GM19467 (cell line): Measurements from ENCODE around the gene RABGAP1L.

ENCODE experiments used
- ATAC-seq: cut with Tn5 transposase; IDR thresholded peaks from one replicate; pipeline ENCODE4 v1.9.1; 2021; ENCODE audit warnings: mild to moderate bottlenecking, moderate library complexity; ENCODE audit not compliant: unreplicated experiment

RABGAP1L gene

GRCh38 chr1:174949645-174950044 lies 790.3 kb downstream of the RABGAP1L start:
- ATAC-seq, result no peak

GRCh38 chr1:174953285-174954072 lies 794.2 kb downstream of the RABGAP1L start:
- ATAC-seq, result peak; percentile 47

GRCh38 chr1:174954073-174954460 lies 794.7 kb downstream of the RABGAP1L start:
- ATAC-seq, result no peak

- ATAC-seq, result no peak
Observed at GRCh38 chr1:174954671-174955669, 795.6 kb downstream of the RABGAP1L start.

- no peak for ATAC-seq
Observed at GRCh38 chr1:174956086-174956485, 796.8 kb downstream of the RABGAP1L start.

- no peak for ATAC-seq
Observed at GRCh38 chr1:174956976-174957375, 797.7 kb downstream of the RABGAP1L start.

GRCh38 chr1:174957829-174958228 lies 798.5 kb downstream of the RABGAP1L start:
- no peak for ATAC-seq

GRCh38 chr1:174958396-174958795 lies 799.1 kb downstream of the RABGAP1L start:
- no peak for ATAC-seq

GRCh38 chr1:174960362-174960761 lies 801.0 kb downstream of the RABGAP1L start:
- ATAC-seq, result no peak

GRCh38 chr1:174963529-174964125 lies 804.3 kb downstream of the RABGAP1L start:
- ATAC-seq, result no peak

GRCh38 chr1:174964261-174964971 lies 805.1 kb downstream of the RABGAP1L start:
- no peak for ATAC-seq

GRCh38 chr1:174964972-174965361 lies 805.6 kb downstream of the RABGAP1L start:
- ATAC-seq, result no peak

- ATAC-seq, result no peak
Observed at GRCh38 chr1:174965362-174966007, 806.2 kb downstream of the RABGAP1L start.

- no peak for ATAC-seq
Observed at GRCh38 chr1:174966008-174966572, 806.8 kb downstream of the RABGAP1L start.

GRCh38 chr1:174967845-174968705 lies 808.8 kb downstream of the RABGAP1L start:
- no peak for ATAC-seq

- ATAC-seq, result peak; percentile 62
Observed at GRCh38 chr1:174968750-174969244, 809.5 kb downstream of the RABGAP1L start.

- no peak for ATAC-seq
Observed at GRCh38 chr1:174969977-174970376, 810.7 kb downstream of the RABGAP1L start.

- no peak for ATAC-seq
Observed at GRCh38 chr1:174971466-174971865, 812.1 kb downstream of the RABGAP1L start.

- no peak for ATAC-seq
Observed at GRCh38 chr1:174971902-174972301, 812.6 kb downstream of the RABGAP1L start.
